HK-2 (cell line): ENCODE measurements around the gene PLA2G2F.

Experiments used
- DNase-seq: peaks from one replicate; pipeline ENCODE4 v3.0.0-alpha.2; 2018; ENCODE audit not compliant: unreplicated experiment

PLA2G2F gene

GRCh38 chr1:20168564-20169491 lies 29.7 kb downstream of the PLA2G2F start:
- no peak for DNase-seq

- no peak for DNase-seq
Measured at GRCh38 chr1:20169932-20170331, 30.8 kb downstream of the PLA2G2F start.

DNA sequence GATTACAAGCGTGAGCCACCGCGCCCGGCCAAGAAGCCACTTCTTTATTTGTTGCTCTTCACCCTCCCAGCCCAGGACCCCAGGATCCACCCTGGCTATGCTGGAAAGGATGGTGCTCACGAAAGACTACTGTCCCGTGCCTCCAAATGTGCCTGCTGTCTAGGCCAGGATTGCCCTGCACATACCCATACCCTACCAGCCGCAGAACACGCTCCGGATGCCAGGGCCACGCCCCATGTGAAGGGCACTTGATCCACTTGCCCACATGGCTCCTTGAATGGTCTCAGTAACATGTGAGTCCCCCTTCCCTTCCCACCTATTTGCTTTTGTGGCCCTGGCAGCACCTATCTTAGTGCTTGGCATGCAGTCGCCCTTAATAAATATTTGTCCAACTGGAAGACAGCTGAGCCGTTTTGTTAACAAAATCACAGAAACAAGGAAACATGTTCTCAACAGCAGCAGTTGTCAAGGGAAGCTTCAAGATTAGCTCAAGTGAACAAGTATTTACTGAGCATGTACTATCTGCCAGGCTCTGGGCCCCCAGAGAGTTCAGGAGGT lies 33.0 kb downstream of the PLA2G2F start:
- DNase-seq: no peak

- DNase-seq: no peak
Measured at GRCh38 chr1:20174937-20175666, 36.0 kb downstream of the PLA2G2F start.

- no peak for DNase-seq
Measured at GRCh38 chr1:20178634-20179370, 39.7 kb downstream of the PLA2G2F start.

DNA sequence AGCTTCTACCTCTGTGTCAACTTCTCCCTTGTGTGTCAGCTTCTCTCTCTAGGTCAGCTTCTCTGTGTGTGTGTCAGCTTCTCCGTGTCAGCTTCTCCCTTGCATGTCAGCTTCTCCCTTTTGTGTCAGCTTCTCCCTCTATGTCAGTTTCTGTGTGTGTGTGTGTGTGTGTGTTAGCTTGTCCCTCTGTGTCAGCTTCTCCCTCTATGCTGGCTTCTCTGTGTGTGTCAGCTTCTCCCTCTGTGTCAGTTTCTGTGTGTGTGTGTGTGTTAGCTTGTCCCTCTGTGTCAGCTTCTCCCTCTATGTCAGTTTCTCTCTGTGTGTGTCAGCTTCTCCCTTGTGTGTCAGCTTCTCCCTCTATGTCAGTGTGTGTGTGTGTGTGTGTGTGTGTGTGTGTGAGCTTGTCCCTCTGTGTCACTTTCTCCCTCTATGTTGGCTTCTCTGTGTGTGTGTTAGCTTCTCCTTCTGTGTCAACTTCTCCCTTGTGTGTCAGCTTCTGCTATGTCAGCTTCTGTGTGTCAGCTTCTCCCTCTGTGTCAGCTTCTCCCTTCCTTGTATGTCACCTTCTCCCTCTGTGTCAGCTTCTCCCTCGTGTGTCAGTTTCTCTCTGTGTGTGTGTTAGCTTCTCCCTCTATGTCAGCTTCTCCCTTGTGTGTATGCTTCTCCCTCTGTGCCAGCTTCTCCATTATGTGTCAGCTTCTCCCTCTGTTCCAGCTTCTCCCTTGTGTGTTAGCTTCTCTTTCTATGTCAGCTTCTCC lies 40.4 kb downstream of the PLA2G2F start:
- DNase-seq: no peak

DNA sequence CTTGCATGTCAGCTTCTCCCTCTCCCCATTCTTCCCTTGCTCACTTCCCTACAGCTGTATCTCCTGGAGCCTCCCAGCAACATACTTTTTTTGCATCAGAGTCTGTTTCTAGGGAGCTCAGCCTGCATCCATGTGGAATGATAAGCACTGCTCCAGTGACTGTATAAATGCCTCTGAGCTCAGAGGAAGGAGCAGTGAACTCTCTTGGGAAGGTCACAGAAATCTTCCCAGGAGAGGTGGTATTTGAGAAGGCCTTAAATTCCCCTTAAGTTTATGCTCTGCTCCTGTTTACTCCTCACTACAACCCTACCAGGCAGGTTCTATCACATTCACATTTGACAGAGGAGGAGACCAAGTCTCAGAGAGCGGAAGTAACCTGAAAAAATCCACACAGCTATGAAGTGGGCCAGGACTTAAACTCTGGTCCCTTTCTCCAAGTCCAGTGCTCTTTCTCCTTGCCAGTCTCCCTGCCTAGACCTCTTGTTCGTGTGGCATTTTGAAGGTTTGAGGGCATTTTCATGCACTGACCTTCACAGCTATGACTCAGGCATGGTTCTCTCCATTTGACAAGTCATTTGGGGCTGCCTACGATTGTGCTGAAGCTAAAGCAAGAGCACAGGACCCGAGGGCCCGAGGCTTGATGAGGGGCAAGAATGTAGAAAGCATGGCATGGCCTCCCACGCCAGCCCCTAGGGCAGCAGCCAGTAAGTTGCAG lies 41.2 kb downstream of the PLA2G2F start:
- no peak for DNase-seq

- no peak for DNase-seq
Measured at GRCh38 chr1:20180844-20181207, 41.7 kb downstream of the PLA2G2F start.

DNA sequence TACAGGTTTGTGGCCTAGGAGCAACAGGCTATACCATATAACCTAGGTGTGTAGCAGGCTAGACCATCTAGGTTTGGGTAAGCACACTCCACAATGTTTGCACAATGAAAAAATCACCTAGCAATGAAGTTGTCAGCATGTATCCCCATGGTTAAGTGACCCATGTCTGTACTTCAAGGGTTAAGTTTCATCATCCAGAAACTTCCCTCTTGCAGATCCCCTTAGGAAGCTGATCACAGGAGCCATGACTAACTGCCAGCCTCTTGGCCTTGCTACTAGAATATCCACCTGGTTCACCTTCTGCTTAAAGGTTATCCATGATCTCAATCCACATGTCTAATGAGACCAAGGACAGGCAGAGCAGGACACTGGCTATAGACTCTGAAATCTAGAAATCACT lies 43.3 kb downstream of the PLA2G2F start:
- DNase-seq: no peak

DNA sequence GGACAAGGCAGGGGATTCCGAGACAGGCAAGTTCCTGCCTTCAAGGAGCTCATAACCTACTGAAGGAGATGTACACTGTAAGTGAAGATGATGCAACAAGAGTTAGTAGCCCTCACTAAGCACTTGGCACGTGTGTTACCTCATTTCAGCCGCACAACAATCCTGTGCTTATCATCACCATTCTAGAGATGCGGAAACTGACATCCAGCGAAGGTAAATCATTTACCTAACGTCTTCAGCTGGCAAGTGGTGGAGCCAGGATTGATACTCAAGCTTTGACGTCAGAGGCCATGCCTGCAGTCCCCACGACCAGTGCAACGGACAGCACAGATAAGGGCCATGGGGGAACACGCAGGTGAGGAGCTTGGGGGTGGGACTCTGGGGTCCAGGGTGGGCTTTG lies 43.9 kb downstream of the PLA2G2F start:
- DNase-seq: no peak

DNA sequence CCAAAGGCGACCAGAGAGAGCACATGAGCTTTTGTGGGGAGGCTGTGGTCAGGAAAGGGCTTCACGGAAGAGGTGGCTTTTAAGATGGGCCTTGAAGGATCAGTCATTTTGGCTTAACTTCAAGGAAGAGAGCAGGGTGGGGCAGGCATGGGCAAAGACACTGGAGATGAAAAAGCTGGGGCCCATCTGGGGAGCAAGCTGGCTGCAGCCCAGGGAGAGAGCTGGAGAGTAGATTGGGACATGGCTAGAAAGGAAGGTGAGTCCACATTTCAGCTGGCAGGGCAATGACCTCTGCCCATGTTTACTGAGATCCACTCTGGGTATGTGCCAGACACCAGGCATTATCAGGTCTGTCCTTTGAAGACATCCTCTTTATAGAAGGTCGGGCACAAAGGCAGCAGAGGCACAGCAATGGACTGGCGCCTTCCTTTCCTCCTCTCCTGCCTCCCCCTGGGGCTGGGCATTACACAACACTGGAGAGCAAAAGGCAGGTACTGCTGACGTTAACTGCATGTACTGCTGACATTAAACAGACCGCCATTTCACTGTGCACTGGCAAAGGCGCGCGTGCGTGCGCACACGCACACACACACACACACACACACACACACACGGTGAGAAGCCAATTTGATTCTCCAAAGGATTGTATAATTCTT lies 44.6 kb downstream of the PLA2G2F start:
- DNase-seq: no peak

- no peak for DNase-seq
Measured at GRCh38 chr1:20184481-20184900, 45.4 kb downstream of the PLA2G2F start.

- DNase-seq: no peak
Measured at GRCh38 chr1:20184997-20185833, 46.1 kb downstream of the PLA2G2F start.

DNA sequence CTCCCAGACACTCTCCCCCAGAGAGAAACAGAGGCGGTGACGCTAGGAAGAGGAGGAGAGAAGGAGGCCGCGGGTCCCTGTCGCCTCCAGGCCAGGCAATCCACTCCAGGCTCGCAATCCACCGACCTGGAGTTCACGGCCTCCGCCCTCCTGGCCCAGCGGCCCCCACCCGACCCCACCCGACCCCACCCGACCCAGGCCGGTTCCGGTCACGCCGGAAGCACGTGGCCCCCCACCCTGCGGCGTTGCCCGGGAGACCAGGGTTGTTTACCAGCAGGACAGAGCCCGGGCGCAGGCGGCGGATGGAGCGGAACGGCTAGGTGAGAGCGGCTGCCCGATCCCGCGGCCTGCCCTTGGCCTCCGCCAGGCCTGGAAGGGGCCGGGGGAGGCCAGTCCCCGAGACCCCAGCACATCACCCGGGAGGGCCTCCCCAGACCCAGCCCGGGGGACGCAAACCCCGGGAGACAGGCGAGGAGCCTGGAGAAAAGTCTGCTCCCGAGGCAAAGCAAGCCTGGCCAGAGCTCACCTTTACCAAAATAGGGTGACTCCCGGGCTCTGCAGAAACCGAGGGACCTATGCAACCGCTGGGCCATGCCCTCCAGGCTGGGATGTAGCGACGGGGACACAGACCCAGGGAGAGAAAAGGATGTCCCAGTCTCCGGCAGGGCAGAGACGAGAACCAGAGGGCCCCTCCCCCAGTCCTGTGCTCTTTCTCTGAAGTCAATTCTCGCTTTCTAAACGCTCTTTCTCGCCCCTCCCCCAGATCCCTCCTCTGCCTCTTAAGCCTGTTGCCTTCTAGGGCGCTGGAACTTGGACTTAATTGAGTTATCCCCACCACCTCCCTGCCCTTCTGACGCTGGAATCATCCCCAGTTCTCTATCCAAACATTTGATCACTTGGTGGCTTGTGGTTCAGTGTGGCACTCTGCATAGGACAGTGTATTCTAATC lies 47.0 kb downstream of the PLA2G2F start, which contains the start of the genes PLA2G2C and UBXN10:
TSS of gene PLA2G2C (minus strand) at position 685 of the 949 bp plus-strand sequence. CDS start 9,155 bp downstream, outside the sequence.
TSS of gene UBXN10 (plus strand) at position 263 of the 949 bp plus-strand sequence. CDS start 4,466 bp downstream, outside the sequence.
- no peak for DNase-seq

DNA sequence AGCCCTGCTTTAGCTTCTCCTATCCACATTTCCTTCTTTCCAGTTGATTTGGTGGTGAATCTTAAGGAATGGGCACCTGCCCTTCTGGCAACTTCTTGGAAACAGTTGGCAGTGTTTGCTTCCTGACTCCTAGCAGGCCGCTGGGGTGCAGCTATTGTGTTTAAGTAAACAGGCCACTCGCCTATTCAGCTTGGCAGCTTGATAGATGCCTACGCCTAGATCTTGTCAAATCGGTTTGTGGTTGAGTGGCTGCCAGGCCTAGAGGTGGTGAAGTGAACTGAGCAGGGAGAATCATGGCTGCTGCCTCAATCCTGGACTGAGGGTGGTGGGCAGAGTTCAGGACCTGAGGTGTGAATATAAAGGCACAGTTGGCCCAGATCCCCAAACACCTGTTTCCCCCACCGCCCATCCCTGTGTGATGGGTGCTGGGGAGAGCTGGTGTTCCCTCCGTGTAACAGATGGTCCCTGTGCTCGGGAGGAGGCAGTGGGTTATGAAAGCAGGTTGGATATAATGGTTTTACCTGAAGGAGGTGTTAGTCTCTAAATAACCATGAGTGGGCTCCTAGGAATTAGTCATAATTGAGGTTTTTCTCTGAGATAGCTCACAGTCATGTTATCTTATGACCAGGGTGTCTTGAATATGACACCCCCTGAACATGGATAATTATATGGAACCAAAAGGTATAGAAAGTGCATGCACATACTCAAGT lies 48.1 kb downstream of the PLA2G2F start:
- DNase-seq: no peak

GRCh38 chr1:20187813-20188454 lies 48.8 kb downstream of the PLA2G2F start:
- DNase-seq: no peak

DNA sequence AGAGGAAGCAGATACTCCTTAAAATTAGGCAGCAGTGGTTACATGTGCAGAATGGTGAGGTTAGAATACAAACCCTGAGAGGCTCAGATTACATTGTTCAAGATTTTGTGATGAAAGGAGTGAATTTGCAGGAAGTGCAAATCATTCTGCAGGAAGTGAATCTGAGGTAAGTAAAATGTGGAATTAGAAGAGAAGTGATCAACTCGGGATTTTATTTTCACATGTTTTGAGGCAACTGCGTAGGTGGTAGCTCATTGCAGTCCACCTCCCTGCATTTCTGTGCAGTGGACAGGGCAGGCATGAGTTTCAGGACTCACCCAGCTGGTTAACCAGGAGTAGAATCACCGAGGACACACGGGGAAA lies 49.3 kb downstream of the PLA2G2F start:
- DNase-seq: no peak
